ENCODE results near the gene LCN12.

DNA sequence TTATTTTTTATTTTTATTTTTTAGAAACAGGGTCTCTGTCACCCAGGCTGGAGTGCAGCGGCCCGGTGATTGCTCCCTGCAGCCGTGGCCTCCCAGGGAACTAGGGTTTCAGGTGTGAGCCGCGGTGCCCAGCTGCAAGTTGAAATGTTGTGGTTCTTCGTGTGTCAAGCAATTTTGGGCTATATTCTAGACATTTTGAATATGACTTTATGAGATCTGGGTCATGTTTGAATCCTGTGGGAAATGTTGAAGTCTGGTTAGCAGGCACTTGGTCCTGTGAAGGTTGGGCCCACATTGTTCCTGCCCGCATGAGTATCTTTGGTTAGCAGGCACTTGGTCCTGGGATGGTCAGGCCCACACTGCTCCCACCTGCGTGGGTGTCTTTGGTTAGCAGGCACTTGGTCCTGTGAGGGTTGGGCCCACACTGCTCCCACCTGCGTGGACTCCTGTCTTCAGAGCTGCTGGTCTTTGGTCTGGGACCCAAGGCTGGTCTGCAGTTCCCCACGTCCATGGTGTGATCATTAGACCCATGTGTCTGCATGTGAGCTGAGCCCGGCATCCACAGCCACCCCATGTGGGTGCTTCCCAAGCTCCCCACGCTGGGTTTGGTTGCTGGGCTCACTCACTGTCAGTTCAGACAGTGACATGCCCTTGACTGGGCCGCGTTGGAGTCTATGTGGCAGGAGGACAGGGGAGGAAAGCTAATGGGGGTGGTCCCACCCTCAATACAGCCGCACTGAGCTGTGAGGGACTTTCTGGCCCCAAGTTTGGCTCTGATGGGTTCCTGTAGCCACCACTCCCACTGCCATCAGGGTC, 14.7 kb upstream of the LCN12 start:
- TF ChIP-seq CTCF (IDR thresholded peaks at IDR 0.05) (no peak), POLR2A (IDR thresholded peaks at IDR 0.05) (no peak)

Data from esophagus squamous epithelium (tissue), 4 donors.